DND-41 (cell line): ENCODE results near the gene RARB.

Experiments used
- ATAC-seq: fragments of 200-7000 bp; cut with Tn5 transposase; 3 replicates; pipeline ENCODE4 v1.9.1; 2021; ENCODE audit warnings: low read depth; ENCODE audit not compliant: insufficient read depth
- DNase-seq: peaks from one replicate; pipeline ENCODE4 v3.0.0-alpha.2; 2020
- H2AFZ ChIP-seq: 2 replicates; pipeline ENCODE4 v1.6.0; 2012; ENCODE audit warnings: low read depth, low read length
- H3K27ac ChIP-seq: 2 replicates; pipeline ENCODE4 v1.5.1; 2012; ENCODE audit warnings: low read length, inconsistent platforms
- H3K27me3 ChIP-seq: fragments of 200-600 bp; sonication (generic); 2 replicates; pipeline ENCODE4 v1.6.0; 2012; ENCODE audit warnings: low read length, mild to moderate bottlenecking, inconsistent platforms; ENCODE audit not compliant: insufficient read depth, poor library complexity
- H3K36me3 ChIP-seq: 2 replicates; pipeline ENCODE4 v1.5.1; 2012; ENCODE audit warnings: low read length, inconsistent platforms; ENCODE audit not compliant: insufficient read depth
- H3K4me1 ChIP-seq: 2 replicates; pipeline ENCODE4 v1.5.1; 2012; ENCODE audit warnings: mild to moderate bottlenecking, low read length; ENCODE audit not compliant: insufficient read depth
- H3K4me2 ChIP-seq: 2 replicates; pipeline ENCODE4 v1.6.0; 2012; ENCODE audit warnings: mild to moderate bottlenecking, moderate library complexity, low read length, inconsistent platforms; ENCODE audit not compliant: insufficient read depth
- H3K4me3 ChIP-seq, 2 experiments: fragments of 200-600 bp in 1 of 2; shearing (Covaris generic) in 1 of 2; 2 replicates each; pipeline ENCODE4 v1.5.1; 2012 to 2016; ENCODE audit warnings: inconsistent platforms in 2 of 2, low read length in 2 of 2, mild to moderate bottlenecking in 2 of 2, low read depth in 1 of 2, moderate library complexity in 1 of 2
- H3K79me2 ChIP-seq: 2 replicates; pipeline ENCODE4 v1.6.0; 2012; ENCODE audit warnings: low read length, inconsistent platforms; ENCODE audit not compliant: insufficient read depth
- H3K9ac ChIP-seq: 2 replicates; pipeline ENCODE4 v1.6.0; 2012; ENCODE audit warnings: low read depth, mild to moderate bottlenecking, inconsistent platforms, low read length, moderate library complexity
- H3K9me3 ChIP-seq: 2 replicates; pipeline ENCODE4 v1.5.1; 2012; ENCODE audit warnings: low read length, moderate library complexity, mild to moderate bottlenecking, inconsistent platforms; ENCODE audit not compliant: insufficient read depth, severe bottlenecking
- H4K20me1 ChIP-seq: 2 replicates; pipeline ENCODE4 v1.6.0; 2012; ENCODE audit warnings: low read length; ENCODE audit not compliant: insufficient read depth
- CTCF ChIP-seq: IDR thresholded peaks from 2 replicates; pipeline ENCODE4 v1.5.1; 2012; ENCODE audit warnings: borderline replicate concordance, low read length, moderate library complexity, mild to moderate bottlenecking; ENCODE audit not compliant: poor library complexity, severe bottlenecking; ENCODE audit errors: extremely low read depth
- EZH2 ChIP-seq: IDR thresholded peaks from 3 replicates; pipeline ENCODE4 v1.6.1; 2012; ENCODE audit warnings: borderline replicate concordance, low read depth, mild to moderate bottlenecking, moderate library complexity, low read length, inconsistent platforms; ENCODE audit not compliant: severe bottlenecking

The RARB gene

DNA sequence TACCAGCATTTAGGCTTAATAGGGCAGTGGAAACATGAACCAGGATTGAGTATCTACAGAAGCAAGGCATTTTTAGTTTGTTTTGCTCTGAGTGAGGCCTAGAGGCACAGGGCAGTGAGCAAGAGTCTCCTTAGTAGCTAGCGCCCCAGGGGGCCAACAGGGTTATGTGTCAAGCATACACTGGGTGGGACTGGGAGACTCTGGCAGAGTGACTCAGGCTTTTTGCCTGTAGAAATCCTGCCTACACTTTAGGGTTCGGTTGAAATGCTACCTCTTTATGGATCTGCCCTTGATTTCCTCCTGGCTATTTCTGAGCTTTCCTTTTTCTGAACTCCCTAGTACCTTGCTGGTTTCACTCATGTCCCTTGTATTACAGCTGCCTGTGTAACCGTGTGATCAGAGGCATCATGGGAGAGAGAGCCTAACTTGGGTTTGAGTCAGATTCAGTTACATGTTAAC is 164.5 kb downstream of the RARB start:
- Histone ChIP-seq H3K4me2 (no peak overlapping the region), H3K79me2 (no peaks in the 10 kb centered on the region), H3K27me3 (no peaks in the 10 kb centered on the region), H3K4me3 (no peak overlapping the region), H3K9ac (no peak overlapping the region), H3K9me3 (no peaks in the 10 kb centered on the region), H4K20me1 (no peaks in the 10 kb centered on the region; the same call in 1 of the 2 replicates), H3K4me1 (no peaks in the 10 kb centered on the region), H3K27ac (no peak overlapping the region), H2AFZ (no peak overlapping the region), H3K36me3 (peaks cover 13% of the 10 kb centered on the region; the same call in 1 of the 2 replicates)
- DNase-seq (no peak), ATAC-seq (peak; percentile 53; the same call in 2 of the 3 replicates)
- no peak for TF ChIP-seq EZH2
- peak; percentile 15 for TF ChIP-seq CTCF

DNA sequence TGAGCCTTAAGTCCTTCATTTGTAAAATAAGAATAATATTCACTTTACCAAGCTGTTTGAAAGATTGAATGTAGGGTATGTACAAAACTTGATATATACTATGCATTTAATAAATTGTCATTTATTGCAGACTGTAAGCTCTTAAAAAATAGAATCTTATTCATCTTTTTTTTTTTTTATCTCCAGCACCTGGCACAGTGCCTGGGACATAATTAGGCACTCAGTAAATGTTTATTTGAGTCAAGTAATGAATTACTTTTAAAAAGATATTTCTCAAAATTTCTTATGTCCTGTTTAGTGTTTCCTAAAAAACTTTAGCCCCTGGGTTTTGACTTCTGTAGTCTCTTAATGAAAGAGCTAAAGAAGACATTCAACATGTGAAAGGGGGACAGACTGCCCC is 164.9 kb downstream of the RARB start:
- DNase-seq (no peak), ATAC-seq (no peak)
- peaks cover 17% of the 10 kb centered on the region for H3K36me3 ChIP-seq
- H3K4me3 ChIP-seq = no peak overlapping the region
- no peaks in the 10 kb centered on the region; the same call in 1 of the 2 replicates for H4K20me1 ChIP-seq
- no peak overlapping the region for H3K4me2 ChIP-seq
- H3K27ac ChIP-seq = no peak overlapping the region
- H2AFZ ChIP-seq = no peak overlapping the region
- no peaks in the 10 kb centered on the region for H3K9me3 ChIP-seq
- H3K79me2 ChIP-seq = no peaks in the 10 kb centered on the region
- H3K9ac ChIP-seq = no peak overlapping the region
- H3K27me3 ChIP-seq = no peaks in the 10 kb centered on the region
- TF ChIP-seq EZH2 = no peak
- no peak for TF ChIP-seq CTCF
- H3K4me1 ChIP-seq = no peaks in the 10 kb centered on the region

DNA sequence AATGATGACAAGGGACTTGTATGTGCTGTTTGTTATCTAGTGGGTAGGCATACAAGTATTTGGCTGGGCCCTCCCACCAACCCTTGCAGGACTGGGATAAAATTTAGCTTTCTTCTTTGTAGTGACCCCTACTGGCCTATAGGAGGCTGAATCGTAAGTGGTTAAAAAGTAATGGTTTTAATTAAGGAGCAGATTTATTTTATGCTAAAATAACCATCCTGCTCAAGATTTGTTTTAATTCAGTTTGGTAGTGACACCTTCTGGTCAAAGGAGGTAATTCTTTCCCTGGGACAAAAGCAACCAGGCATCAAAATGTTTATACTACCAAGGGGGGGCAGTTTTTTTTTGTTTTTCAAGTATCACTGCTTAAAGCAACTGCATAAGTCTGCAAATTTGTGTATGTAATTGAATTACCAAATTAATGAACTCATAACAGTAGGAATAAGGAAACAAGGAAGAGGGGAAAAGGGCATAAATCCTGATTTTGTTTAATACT is 166.0 kb downstream of the RARB start:
- H3K4me1 ChIP-seq = no peaks in the 10 kb centered on the region
- ATAC-seq (peak; percentile 59), DNase-seq (peak; percentile 16)
- no peaks in the 10 kb centered on the region for H3K27me3 ChIP-seq
- no peak overlapping the region for H3K4me2 ChIP-seq
- no peaks in the 10 kb centered on the region for H3K79me2 ChIP-seq
- no peak overlapping the region for H3K4me3 ChIP-seq
- H3K36me3 ChIP-seq = peaks cover 28% of the 10 kb centered on the region
- H4K20me1 ChIP-seq = no peaks in the 10 kb centered on the region; the same call in 1 of the 2 replicates
- H3K9me3 ChIP-seq = no peaks in the 10 kb centered on the region
- TF ChIP-seq EZH2 (no peak), CTCF (peak; percentile 76)
- no peak overlapping the region for H3K9ac ChIP-seq
- H3K27ac ChIP-seq = no peak overlapping the region
- H2AFZ ChIP-seq = no peak overlapping the region
